ENCODE measurements around the gene RASSF5. TPM values are rescaled to one million over a fixed set of nuclear protein-coding genes. Genes with fewer than 3 reads are reported as not detected.

RASSF5 gene
- total and polyA plus RNA-seq, 2 experiments from 2014 or later = 0.48 to 4.4 TPM

- Histone ChIP-seq H3K27me3 (ENCODE audit: insufficient read depth) (no peaks in the 10 kb centered on the region), H3K4me3 (no peak overlapping the region), H3K79me2 (replicated peaks; ENCODE audit: insufficient read depth) (no peaks in the 10 kb centered on the region), H2AFZ (no peak overlapping the region), H3K9me2 (ENCODE audit: insufficient read depth) (no peaks in the 10 kb centered on the region), H3K4me1 (ENCODE audit: insufficient read depth) (no peaks in the 10 kb centered on the region), H3F3A (replicated peaks; ENCODE audit: low read depth) (no peaks in the 10 kb centered on the region), H3K27ac (ENCODE audit: low read depth) (no peak overlapping the region), H3K4me2 (no peak overlapping the region), H3K36me3 (ENCODE audit: insufficient read depth) (no peaks in the 10 kb centered on the region), H4K20me1 (replicated peaks; ENCODE audit: insufficient read depth) (no peaks in the 10 kb centered on the region)
- Mint-ChIP-seq H3K9me3 (no peaks in the 10 kb centered on the region), H3K4me1 (no peaks in the 10 kb centered on the region; the same call in 2 of the 3 replicates), H3K4me3 (no peak overlapping the region), H3K27me3 (ENCODE audit: insufficient read depth, low read depth, poor library complexity) (peaks cover 11% of the 10 kb centered on the region), H3K36me3 (ENCODE audit: low read depth) (peaks cover 6% of the 10 kb centered on the region; the same call in 2 of the 3 replicates), H3K27ac (no peak overlapping the region)
- no peak for DNase-seq (ENCODE audit: low spot score)
- no peak for ATAC-seq
- TF ChIP-seq, protein P1, sequence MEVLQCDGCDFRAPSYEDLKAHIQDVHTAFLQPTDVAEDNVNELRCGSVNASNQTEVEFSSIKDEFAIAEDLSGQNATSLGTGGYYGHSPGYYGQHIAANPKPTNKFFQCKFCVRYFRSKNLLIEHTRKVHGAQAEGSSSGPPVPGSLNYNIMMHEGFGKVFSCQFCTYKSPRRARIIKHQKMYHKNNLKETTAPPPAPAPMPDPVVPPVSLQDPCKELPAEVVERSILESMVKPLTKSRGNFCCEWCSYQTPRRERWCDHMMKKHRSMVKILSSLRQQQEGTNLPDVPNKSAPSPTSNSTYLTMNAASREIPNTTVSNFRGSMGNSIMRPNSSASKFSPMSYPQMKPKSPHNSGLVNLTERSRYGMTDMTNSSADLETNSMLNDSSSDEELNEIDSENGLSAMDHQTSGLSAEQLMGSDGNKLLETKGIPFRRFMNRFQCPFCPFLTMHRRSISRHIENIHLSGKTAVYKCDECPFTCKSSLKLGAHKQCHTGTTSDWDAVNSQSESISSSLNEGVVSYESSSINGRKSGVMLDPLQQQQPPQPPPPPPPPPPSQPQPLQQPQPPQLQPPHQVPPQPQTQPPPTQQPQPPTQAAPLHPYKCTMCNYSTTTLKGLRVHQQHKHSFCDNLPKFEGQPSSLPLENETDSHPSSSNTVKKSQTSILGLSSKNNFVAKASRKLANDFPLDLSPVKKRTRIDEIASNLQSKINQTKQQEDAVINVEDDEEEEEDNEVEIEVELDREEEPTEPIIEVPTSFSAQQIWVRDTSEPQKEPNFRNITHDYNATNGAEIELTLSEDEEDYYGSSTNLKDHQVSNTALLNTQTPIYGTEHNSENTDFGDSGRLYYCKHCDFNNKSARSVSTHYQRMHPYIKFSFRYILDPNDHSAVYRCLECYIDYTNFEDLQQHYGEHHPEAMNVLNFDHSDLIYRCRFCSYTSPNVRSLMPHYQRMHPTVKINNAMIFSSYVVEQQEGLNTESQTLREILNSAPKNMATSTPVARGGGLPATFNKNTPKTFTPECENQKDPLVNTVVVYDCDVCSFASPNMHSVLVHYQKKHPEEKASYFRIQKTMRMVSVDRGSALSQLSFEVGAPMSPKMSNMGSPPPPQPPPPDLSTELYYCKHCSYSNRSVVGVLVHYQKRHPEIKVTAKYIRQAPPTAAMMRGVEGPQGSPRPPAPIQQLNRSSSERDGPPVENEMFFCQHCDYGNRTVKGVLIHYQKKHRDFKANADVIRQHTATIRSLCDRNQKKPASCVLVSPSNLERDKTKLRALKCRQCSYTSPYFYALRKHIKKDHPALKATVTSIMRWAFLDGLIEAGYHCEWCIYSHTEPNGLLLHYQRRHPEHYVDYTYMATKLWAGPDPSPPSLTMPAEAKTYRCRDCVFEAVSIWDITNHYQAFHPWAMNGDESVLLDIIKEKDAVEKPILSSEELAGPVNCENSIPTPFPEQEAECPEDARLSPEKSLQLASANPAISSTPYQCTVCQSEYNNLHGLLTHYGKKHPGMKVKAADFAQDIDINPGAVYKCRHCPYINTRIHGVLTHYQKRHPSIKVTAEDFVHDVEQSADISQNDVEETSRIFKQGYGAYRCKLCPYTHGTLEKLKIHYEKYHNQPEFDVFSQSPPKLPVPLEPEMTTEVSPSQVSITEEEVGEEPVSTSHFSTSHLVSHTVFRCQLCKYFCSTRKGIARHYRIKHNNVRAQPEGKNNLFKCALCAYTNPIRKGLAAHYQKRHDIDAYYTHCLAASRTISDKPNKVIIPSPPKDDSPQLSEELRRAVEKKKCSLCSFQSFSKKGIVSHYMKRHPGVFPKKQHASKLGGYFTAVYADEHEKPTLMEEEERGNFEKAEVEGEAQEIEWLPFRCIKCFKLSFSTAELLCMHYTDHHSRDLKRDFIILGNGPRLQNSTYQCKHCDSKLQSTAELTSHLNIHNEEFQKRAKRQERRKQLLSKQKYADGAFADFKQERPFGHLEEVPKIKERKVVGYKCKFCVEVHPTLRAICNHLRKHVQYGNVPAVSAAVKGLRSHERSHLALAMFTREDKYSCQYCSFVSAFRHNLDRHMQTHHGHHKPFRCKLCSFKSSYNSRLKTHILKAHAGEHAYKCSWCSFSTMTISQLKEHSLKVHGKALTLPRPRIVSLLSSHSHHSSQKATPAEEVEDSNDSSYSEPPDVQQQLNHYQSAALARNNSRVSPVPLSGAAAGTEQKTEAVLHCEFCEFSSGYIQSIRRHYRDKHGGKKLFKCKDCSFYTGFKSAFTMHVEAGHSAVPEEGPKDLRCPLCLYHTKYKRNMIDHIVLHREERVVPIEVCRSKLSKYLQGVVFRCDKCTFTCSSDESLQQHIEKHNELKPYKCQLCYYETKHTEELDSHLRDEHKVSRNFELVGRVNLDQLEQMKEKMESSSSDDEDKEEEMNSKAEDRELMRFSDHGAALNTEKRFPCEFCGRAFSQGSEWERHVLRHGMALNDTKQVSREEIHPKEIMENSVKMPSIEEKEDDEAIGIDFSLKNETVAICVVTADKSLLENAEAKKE (CRISPR knock-in tag; IDR thresholded peaks at IDR 0.05) = no peak
Measured at GRCh38 chr1:206484901-206485300, 22.4 kb upstream of the RASSF5 start.

GRCh38 chr1:206486995-206487788, 20.1 kb upstream of the RASSF5 start:
- Histone ChIP-seq H4K20me1 (replicated peaks; ENCODE audit: insufficient read depth) (no peaks in the 10 kb centered on the region), H3K36me3 (ENCODE audit: insufficient read depth) (no peaks in the 10 kb centered on the region), H2AFZ (no peak overlapping the region), H3K4me1 (ENCODE audit: insufficient read depth) (no peaks in the 10 kb centered on the region), H3K79me2 (replicated peaks; ENCODE audit: insufficient read depth) (no peaks in the 10 kb centered on the region), H3K27me3 (ENCODE audit: insufficient read depth) (no peaks in the 10 kb centered on the region), H3K4me3 (no peak overlapping the region), H3K27ac (ENCODE audit: low read depth) (no peak overlapping the region), H3K9me2 (ENCODE audit: insufficient read depth) (no peaks in the 10 kb centered on the region), H3F3A (replicated peaks; ENCODE audit: low read depth) (no peaks in the 10 kb centered on the region), H3K4me2 (no peak overlapping the region)
- H3K27ac Mint-ChIP-seq = no peak overlapping the region
- peaks cover 3% of the 10 kb centered on the region; the same call in 1 of the 3 replicates for H3K4me1 Mint-ChIP-seq
- DNase-seq (ENCODE audit: low spot score) (no peak), ATAC-seq (no peak)
- peaks cover 10% of the 10 kb centered on the region for H3K36me3 Mint-ChIP-seq (ENCODE audit: low read depth)
- no peak overlapping the region for H3K4me3 Mint-ChIP-seq
- H3K9me3 Mint-ChIP-seq = no peaks in the 10 kb centered on the region
- peaks cover 11% of the 10 kb centered on the region for H3K27me3 Mint-ChIP-seq (ENCODE audit: insufficient read depth, low read depth, poor library complexity)
- TF ChIP-seq JUNB (IDR thresholded peaks at IDR 0.05; ENCODE audit: unreplicated experiment) = no peak
- no peak for TF ChIP-seq ETS1 (IDR thresholded peaks at IDR 0.05)
- no peak for TF ChIP-seq ZNF114 (CRISPR knock-in tag; IDR thresholded peaks at IDR 0.05)
- TF ChIP-seq STAT1 (IDR thresholded peaks at IDR 0.05; ENCODE audit: unreplicated experiment) = no peak
- TF ChIP-seq EZH2 (IDR thresholded peaks at IDR 0.05; ENCODE audit: low read depth, unreplicated experiment) = no peak
- TF ChIP-seq REST (IDR thresholded peaks at IDR 0.05; ENCODE audit: unreplicated experiment) = no peak
- TF ChIP-seq ZNF331 (CRISPR knock-in tag; IDR thresholded peaks at IDR 0.05; ENCODE audit: low read depth) = no peak
- no peak for TF ChIP-seq CREB1 (CRISPR knock-in tag; IDR thresholded peaks at IDR 0.05; ENCODE audit: low read depth)
- no peak for TF ChIP-seq NANOG (IDR thresholded peaks at IDR 0.05; ENCODE audit: borderline replicate concordance)
